Activated T-helper 9 cell treated with anti-CD3 and anti-CD28 coated beads, Interleukin-2, amount 50 U/mL, for 16 hours (primary cell): Measurements from ENCODE around the gene GRM4.
A peak's percentile ranks its signal among the peaks of the same experiment; 100 is the strongest.
"Not testable (repeated sequence)": the region's sequence is repeated elsewhere in the genome, so short reads cannot be mapped to it uniquely, and the experiment has no call there.

Experiments
- DNase-seq: peaks from one replicate; pipeline ENCODE4 v3.0.0-alpha.2; 2020; ENCODE audit warnings: low read depth

GRM4 gene

GRCh38 chr6:34146021-34146782 lies at the start of gene GRM4:
TSS of gene GRM4 (minus strand) at chr6:34146087. CDS start at chr6:34133496, 12,591 bp downstream.
- DNase-seq = no peak

- DNase-seq = no peak
Observed at GRCh38 chr6:34194772-34195171, 48.9 kb upstream of the GRM4 start.

- DNase-seq = no peak
Observed at GRCh38 chr6:34190504-34191122, 44.7 kb upstream of the GRM4 start.

GRCh38 chr6:34189806-34190503 lies 44.1 kb upstream of the GRM4 start:
- no peak for DNase-seq

- DNase-seq = not testable (repeated sequence)
Observed at GRCh38 chr6:34184726-34185125, 38.8 kb upstream of the GRM4 start.

GRCh38 chr6:34182751-34183531 lies 37.1 kb upstream of the GRM4 start:
- DNase-seq = peak; percentile 48

- DNase-seq = no peak
Observed at GRCh38 chr6:34181908-34182307, 36.0 kb upstream of the GRM4 start.

GRCh38 chr6:34179106-34179720 lies 33.3 kb upstream of the GRM4 start:
- no peak for DNase-seq

- DNase-seq = no peak
Observed at GRCh38 chr6:34178357-34179105, 32.6 kb upstream of the GRM4 start.

- DNase-seq = no peak
Observed at GRCh38 chr6:34177181-34177591, 31.3 kb upstream of the GRM4 start.

GRCh38 chr6:34176261-34177031 lies 30.6 kb upstream of the GRM4 start:
- DNase-seq = no peak

- DNase-seq = no peak
Observed at GRCh38 chr6:34174846-34175399, 29.0 kb upstream of the GRM4 start.

- no peak for DNase-seq
Observed at GRCh38 chr6:34172961-34173775, 27.3 kb upstream of the GRM4 start.

GRCh38 chr6:34170346-34170745 lies 24.5 kb upstream of the GRM4 start:
- no peak for DNase-seq

GRCh38 chr6:34169897-34170296 lies 24.0 kb upstream of the GRM4 start:
- no peak for DNase-seq

- DNase-seq = no peak
Observed at GRCh38 chr6:34161857-34162515, 16.1 kb upstream of the GRM4 start.

- no peak for DNase-seq
Observed at GRCh38 chr6:34159844-34160243, 14.0 kb upstream of the GRM4 start.

- DNase-seq = no peak
Observed at GRCh38 chr6:34158876-34159275, 13.0 kb upstream of the GRM4 start.

GRCh38 chr6:34157851-34158250 lies 12.0 kb upstream of the GRM4 start:
- DNase-seq = no peak
